Fibroblast of villous mesenchyme (primary cell): ENCODE data around the gene CENPH. TPM values are rescaled to one million over a fixed set of nuclear protein-coding genes. Genes with fewer than 3 reads are reported as not detected.
"Not testable (repeated sequence)": the region's sequence is repeated elsewhere in the genome, so short reads cannot be mapped to it uniquely, and the experiment has no call there.

Experiments
- DNase-seq: peaks from one replicate; pipeline ENCODE4 v3.0.0-alpha.2; 2010; ENCODE audit warnings: low read depth
- H3K4me3 ChIP-seq: 2 replicates; pipeline ENCODE4 v1.5.1; 2011; ENCODE audit warnings: low read depth, mild to moderate bottlenecking, low read length
- total RNA-seq: library from RNA; depleted of rRNA; stranded (reverse); fragments of >200 nt; gene quantifications from 2 replicates; pipeline ENCODE4 v1.2.3, GENCODE V29; 2012
- TF ChIP-seq, protein P1 (sequence below): IDR thresholded peaks from 2 replicates; pipeline ENCODE4 v1.5.1; 2012; ENCODE audit warnings: low read depth, mild to moderate bottlenecking, low read length; ENCODE audit not compliant: insufficient read depth

CENPH gene
- total RNA-seq, 1 donor, result 12.1 TPM

DNA sequence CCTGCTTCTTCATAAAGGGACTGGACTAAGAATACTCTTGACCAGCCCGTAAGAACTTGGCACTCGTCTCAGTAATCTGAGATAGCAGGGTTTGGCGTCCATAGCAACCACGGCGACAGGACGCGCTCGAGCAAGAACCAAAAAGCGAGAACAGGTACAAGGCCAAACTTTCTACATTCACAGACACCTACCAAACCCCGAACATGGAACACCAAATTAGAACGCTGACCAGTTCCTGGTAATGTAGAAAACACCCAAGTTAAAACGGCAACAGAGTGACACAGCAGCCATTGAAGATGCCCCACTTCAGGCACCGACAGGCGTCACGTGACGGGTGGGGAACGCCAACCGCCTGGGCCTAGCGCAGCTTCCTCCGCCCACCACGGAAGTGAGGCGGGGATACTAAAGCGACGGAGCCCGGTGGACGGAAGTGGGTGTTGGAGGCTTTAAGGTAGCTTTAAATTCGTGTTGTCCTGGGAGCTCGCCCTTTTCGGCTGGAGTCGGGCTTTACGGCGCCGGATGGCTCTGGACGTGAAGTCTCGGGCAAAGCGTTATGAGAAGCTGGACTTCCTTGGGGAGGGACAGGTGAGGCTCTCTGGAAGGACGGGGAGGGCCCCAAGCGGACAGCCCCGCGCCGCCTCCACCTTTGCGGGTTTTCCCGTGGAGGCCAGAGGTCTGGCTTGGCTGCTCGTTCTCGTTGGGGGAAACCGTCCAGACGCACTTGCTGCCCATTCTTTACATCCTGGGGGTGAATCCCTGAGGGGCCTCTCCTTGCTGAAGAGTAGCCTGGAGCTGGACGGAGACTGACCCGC is 45.3 kb downstream of the CENPH start, which contains the start of gene CDK7:
Gene CDK7, plus strand, starts transcription at position 430 of the 812 bp plus-strand sequence. Its CDS starts 90 bp downstream, at position 520.
- TF ChIP-seq, protein P1, sequence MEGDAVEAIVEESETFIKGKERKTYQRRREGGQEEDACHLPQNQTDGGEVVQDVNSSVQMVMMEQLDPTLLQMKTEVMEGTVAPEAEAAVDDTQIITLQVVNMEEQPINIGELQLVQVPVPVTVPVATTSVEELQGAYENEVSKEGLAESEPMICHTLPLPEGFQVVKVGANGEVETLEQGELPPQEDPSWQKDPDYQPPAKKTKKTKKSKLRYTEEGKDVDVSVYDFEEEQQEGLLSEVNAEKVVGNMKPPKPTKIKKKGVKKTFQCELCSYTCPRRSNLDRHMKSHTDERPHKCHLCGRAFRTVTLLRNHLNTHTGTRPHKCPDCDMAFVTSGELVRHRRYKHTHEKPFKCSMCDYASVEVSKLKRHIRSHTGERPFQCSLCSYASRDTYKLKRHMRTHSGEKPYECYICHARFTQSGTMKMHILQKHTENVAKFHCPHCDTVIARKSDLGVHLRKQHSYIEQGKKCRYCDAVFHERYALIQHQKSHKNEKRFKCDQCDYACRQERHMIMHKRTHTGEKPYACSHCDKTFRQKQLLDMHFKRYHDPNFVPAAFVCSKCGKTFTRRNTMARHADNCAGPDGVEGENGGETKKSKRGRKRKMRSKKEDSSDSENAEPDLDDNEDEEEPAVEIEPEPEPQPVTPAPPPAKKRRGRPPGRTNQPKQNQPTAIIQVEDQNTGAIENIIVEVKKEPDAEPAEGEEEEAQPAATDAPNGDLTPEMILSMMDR, result no peak
- peak; percentile 93 for DNase-seq
- H3K4me3 ChIP-seq, result peak within 1 kb of the TSS; percentile 89

DNA sequence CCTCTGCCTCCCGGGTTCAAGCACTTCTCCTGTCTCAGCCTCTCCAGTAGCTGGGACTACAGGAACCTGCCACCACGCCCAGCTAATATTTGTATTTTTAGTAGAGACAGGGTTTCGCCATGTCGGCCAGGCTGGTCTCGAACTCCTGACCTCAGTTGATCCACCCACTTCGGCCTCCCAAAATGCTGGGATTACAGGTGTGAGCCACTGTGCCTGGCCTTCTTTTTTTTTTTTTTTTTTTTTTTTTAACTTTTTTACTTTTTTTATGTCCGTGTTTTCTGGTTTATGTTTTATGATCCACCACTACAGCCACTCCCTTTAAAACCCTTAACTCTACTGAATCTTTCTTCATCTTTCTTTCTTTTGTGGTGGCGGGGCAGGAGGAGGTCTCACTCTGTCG is 47.4 kb downstream of the CENPH start:
- not testable (repeated sequence) for DNase-seq, H3K4me3 ChIP-seq

DNA sequence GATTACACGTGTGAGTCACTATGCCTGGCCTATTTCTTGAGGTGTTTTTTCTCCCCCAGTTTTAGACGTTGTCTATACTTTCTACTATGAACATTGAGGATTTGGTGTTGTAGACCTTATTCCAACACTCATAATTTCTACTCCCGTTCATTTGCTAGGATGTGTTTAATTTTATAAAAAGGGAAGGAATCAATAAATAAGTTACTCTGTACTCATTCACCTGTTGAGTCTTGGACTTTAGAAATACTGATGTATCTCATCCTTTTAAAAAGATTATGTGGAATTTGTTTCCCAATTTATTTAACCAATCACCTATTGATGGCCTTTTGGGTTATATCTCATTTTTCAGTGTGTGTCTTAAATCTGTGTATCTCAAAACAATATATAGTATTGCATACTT is 48.5 kb downstream of the CENPH start:
- no peak overlapping the region for H3K4me3 ChIP-seq
- no peak for DNase-seq
- TF ChIP-seq, protein P1, result no peak

DNA sequence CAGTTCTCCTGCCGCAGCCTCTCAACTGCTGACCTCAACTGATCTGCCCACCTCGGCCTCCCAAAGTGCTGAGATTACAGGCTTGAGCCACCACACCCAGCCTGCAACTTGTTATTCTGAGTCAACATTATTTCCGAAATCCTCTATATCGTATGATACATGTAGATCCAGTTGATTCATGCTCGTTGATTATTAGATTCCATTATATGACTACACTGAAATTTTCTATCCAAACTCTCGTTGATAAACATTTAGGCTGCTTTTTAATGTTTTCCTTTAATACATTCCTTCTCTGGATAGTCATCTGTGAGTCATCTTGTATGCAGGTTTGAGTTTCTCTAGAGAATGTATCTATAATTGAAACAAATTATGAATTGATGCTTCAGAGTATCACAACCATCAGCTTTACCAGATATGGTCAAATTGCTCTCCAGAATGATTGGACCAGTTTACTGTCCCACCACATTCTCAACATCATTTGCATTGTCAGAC is 49.4 kb downstream of the CENPH start:
- TF ChIP-seq, protein P1, result no peak
- DNase-seq, result peak; percentile 64
- no peak overlapping the region for H3K4me3 ChIP-seq

DNA sequence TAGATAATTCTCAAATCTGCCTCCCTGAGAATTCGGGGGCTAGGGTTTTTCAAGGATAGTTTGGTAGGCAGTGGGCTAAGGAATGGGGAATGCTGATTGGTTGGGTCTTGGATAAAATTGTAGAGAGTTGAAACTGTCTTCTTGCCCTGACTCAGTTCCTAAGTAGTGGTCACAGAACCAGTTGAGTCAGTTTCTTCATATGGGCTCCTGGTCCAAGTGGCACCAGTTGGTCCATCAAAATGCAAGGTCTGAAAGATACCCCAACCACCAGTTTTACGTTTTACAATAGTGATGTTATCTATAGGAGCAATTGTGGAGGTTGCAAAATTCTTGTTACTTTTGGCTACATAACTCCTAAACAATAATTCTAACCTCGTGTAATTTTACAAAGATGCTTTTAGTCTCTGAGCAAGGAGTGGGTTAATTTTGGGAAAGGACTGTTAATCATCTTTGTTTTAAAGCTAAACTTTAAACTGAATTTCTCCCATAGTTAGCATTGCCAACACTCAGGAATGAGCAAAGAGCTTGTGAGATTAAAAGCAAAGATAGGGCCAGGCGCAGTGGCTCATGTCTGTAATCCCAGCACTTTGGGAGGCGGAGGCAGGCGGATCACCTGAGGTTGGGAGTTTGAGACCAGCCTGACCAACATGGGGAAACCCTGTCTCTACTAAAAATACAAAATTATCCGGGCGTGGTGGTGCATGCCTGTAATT is 53.0 kb downstream of the CENPH start:
- H3K4me3 ChIP-seq, result no peak overlapping the region
- DNase-seq, result no peak
- TF ChIP-seq, protein P1, result no peak

DNA sequence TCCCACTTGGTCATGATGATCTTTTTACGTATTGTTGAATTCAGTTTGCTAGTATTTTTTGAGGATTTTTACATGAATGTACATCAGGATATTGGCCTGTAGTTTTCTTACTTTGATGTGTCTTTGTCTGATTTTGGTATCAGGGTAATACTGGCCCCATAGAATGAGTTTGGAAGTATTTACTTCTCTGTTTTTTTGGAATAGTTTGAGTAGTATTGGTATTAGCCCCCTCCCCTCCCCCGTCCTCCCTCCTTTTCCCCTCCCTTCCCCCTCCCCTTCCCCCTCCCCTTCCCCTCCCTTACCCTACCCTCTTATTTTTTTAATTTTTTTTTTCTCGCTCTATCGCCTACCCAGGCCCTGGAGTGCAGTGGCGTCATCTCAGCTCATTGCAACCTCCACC is 55.6 kb downstream of the CENPH start:
- no peak for DNase-seq
- no peak overlapping the region for H3K4me3 ChIP-seq
- TF ChIP-seq, protein P1, result no peak

DNA sequence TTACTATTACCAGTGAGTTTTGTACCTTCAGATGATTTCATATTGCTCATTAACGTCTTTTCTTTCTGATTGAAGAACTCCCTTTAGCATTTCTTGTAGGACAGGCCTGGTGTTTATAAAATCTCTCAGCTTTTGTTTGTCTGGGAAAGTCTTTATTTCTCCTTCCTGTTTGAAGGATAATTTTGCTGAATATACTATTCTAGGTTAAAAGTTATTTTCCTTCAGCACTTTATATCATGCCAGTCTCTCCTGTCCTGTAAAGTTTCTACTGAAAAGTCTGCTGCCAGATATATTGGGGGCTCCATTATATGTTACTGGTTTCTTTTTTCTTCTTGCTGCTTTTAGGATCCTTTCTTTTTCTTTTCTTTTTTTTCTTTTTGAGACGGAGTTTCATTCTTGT is 58.6 kb downstream of the CENPH start:
- no peak overlapping the region for H3K4me3 ChIP-seq
- no peak for DNase-seq
- TF ChIP-seq, protein P1, result no peak
